Measurements from ENCODE around the gene PTTG1IP2.

Gene PTTG1IP2

GRCh38 chr7:90469554-90469953 is at the start of gene PTTG1IP2:
TSS of gene PTTG1IP2 (plus strand) at chr7:90469639. CDS start at chr7:90469787, 148 bp downstream.
- Histone ChIP-seq H3K4me1 (ENCODE audit: low read length) (no peaks in the 10 kb centered on the region), H2AFZ (ENCODE audit: low read depth, low read length) (no peak within 1 kb of the TSS), H3K4me3 (ENCODE audit: low read length) (no peak within 1 kb of the TSS), H3K9me3 (ENCODE audit: insufficient read depth, low read length) (0 out of 2 replicates have a peak, but pooled peaks cover 4% of the 10 kb centered on the region), H3K27ac (ENCODE audit: low read length) (no peak within 1 kb of the TSS), H3K9ac (ENCODE audit: low read length) (no peak within 1 kb of the TSS), H3K79me2 (ENCODE audit: low read length) (no peaks in the 10 kb centered on the region), H3K36me3 (replicated peaks; ENCODE audit: low read depth, low read length) (no peaks in the 10 kb centered on the region), H3K4me2 (ENCODE audit: low read length) (no peak within 1 kb of the TSS), H4K20me1 (ENCODE audit: insufficient read depth, low read length) (no peaks in the 10 kb centered on the region), H3K27me3 (ENCODE audit: low read depth, low read length) (no peaks in the 10 kb centered on the region)
- no peak for TF ChIP-seq EZH2phosphoT487 (IDR thresholded peaks at IDR 0.05; ENCODE audit: low read depth)
- TF ChIP-seq, protein P1, sequence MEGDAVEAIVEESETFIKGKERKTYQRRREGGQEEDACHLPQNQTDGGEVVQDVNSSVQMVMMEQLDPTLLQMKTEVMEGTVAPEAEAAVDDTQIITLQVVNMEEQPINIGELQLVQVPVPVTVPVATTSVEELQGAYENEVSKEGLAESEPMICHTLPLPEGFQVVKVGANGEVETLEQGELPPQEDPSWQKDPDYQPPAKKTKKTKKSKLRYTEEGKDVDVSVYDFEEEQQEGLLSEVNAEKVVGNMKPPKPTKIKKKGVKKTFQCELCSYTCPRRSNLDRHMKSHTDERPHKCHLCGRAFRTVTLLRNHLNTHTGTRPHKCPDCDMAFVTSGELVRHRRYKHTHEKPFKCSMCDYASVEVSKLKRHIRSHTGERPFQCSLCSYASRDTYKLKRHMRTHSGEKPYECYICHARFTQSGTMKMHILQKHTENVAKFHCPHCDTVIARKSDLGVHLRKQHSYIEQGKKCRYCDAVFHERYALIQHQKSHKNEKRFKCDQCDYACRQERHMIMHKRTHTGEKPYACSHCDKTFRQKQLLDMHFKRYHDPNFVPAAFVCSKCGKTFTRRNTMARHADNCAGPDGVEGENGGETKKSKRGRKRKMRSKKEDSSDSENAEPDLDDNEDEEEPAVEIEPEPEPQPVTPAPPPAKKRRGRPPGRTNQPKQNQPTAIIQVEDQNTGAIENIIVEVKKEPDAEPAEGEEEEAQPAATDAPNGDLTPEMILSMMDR (IDR thresholded peaks at IDR 0.05; ENCODE audit: low read depth, low read length), result no peak

DNA sequence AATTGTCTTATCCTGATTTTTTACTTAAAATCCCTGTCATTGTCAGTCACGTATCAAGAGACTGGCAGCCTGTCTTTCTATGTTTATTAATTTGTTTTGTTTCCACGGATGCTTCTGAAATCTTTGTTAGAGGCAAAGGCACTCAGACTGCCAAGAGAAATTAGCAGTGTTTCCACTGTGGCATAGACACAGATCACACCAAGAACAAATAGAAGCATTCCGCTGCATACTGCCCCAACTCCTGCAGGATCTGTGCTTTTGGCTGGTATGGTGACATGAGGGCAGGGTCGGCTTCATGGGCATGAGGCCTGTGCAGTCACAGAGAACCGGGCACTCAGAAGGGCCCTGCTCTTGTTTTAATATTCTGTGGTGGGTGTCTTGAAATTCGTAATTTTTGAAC is 47.8 kb upstream of the PTTG1IP2 start:
- TF ChIP-seq, protein P1 (IDR thresholded peaks at IDR 0.05; ENCODE audit: low read depth, low read length), result no peak
- TF ChIP-seq EZH2phosphoT487 (IDR thresholded peaks at IDR 0.05; ENCODE audit: low read depth), result no peak
- Histone ChIP-seq H3K36me3 (replicated peaks; ENCODE audit: low read depth, low read length) (no peaks in the 10 kb centered on the region), H2AFZ (ENCODE audit: low read depth, low read length) (no peak overlapping the region), H3K4me1 (ENCODE audit: low read length) (no peaks in the 10 kb centered on the region), H3K27me3 (ENCODE audit: low read depth, low read length) (no peaks in the 10 kb centered on the region), H4K20me1 (ENCODE audit: insufficient read depth, low read length) (no peaks in the 10 kb centered on the region), H3K79me2 (ENCODE audit: low read length) (no peaks in the 10 kb centered on the region), H3K4me3 (ENCODE audit: low read length) (no peak overlapping the region), H3K27ac (ENCODE audit: low read length) (no peak overlapping the region), H3K9ac (ENCODE audit: low read length) (no peak overlapping the region), H3K9me3 (ENCODE audit: insufficient read depth, low read length) (no peaks in the 10 kb centered on the region), H3K4me2 (ENCODE audit: low read length) (no peak overlapping the region)

DNA sequence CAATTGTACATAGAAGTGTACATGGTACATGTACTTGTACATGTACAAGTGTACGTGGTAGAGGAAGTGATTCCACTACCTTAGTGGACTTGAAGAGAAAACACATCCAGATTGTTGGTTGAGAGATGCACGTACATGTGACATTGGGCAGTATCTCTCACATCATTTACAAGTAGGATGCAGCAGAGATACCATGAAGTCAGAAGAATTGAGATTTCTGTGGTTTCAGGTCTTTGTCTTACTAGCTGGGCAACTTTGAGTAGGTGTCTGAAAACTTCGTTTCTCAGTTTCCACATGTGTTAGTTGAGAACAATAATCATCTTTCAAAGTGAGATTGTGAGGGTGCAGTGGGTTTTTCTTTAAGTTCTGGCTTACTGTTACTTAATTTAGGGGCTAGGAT is 44.7 kb upstream of the PTTG1IP2 start:
- Histone ChIP-seq H3K36me3 (replicated peaks; ENCODE audit: low read depth, low read length) (no peaks in the 10 kb centered on the region), H3K79me2 (ENCODE audit: low read length) (no peaks in the 10 kb centered on the region), H3K4me1 (ENCODE audit: low read length) (no peaks in the 10 kb centered on the region), H3K4me2 (ENCODE audit: low read length) (no peak overlapping the region), H3K27me3 (ENCODE audit: low read depth, low read length) (no peaks in the 10 kb centered on the region), H3K9ac (ENCODE audit: low read length) (no peak overlapping the region), H2AFZ (ENCODE audit: low read depth, low read length) (no peak overlapping the region), H3K4me3 (ENCODE audit: low read length) (no peak overlapping the region), H3K27ac (ENCODE audit: low read length) (no peak overlapping the region), H4K20me1 (ENCODE audit: insufficient read depth, low read length) (no peaks in the 10 kb centered on the region), H3K9me3 (ENCODE audit: insufficient read depth, low read length) (no peaks in the 10 kb centered on the region)
- TF ChIP-seq EZH2phosphoT487 (IDR thresholded peaks at IDR 0.05; ENCODE audit: low read depth), result no peak

DNA sequence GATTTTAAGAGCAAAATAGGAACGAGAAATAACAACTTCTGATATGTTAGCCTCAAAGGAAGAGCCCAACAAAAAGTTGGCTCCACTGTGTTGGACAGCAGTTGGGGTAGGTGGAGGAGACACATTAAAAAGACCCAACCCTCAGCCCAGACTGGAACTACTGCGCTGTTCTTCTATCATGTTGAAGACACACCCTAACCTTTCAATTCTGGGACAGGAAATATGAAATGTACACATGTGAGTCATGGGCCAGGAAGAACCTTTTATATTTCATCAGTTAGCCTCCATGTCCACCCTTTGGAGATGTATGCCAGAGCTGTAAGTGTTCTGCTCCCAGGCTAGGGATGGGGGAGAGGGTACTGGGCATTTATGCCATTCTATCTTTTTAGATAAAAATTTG is 44.1 kb upstream of the PTTG1IP2 start:
- no peaks in the 10 kb centered on the region for H3K9me3 ChIP-seq (ENCODE audit: insufficient read depth, low read length)
- H3K27me3 ChIP-seq (ENCODE audit: low read depth, low read length), result no peaks in the 10 kb centered on the region
- H3K4me2 ChIP-seq (ENCODE audit: low read length), result no peak overlapping the region
- H3K79me2 ChIP-seq (ENCODE audit: low read length), result no peaks in the 10 kb centered on the region
- H3K27ac ChIP-seq (ENCODE audit: low read length), result no peak overlapping the region
- H3K9ac ChIP-seq (ENCODE audit: low read length), result no peak overlapping the region
- TF ChIP-seq EZH2phosphoT487 (IDR thresholded peaks at IDR 0.05; ENCODE audit: low read depth), result no peak
- TF ChIP-seq, protein P1 (IDR thresholded peaks at IDR 0.05; ENCODE audit: low read depth, low read length), result no peak
- H3K4me1 ChIP-seq (ENCODE audit: low read length), result no peaks in the 10 kb centered on the region
- no peak overlapping the region for H3K4me3 ChIP-seq (ENCODE audit: low read length)
- H2AFZ ChIP-seq (ENCODE audit: low read depth, low read length), result no peak overlapping the region
- no peaks in the 10 kb centered on the region for H4K20me1 ChIP-seq (ENCODE audit: insufficient read depth, low read length)
- no peaks in the 10 kb centered on the region for H3K36me3 ChIP-seq (replicated peaks; ENCODE audit: low read depth, low read length)
